Neuronal stem cell (in vitro differentiated cells): ENCODE results near the gene RIMKLB.
A peak's percentile ranks its signal among the peaks of the same experiment; 100 is the strongest.

ENCODE experiments used
- DNase-seq: peaks from one replicate; pipeline ENCODE4 v3.0.0-alpha.2; 2013; ENCODE audit warnings: low spot score
- H2AFZ ChIP-seq: one replicate; pipeline ENCODE4 v1.6.1; 2013; ENCODE audit warnings: mild to moderate bottlenecking, low read length, inconsistent platforms
- H2AK5ac ChIP-seq: 2 replicates; pipeline ENCODE4 v1.6.1; 2013; ENCODE audit warnings: low read depth, mild to moderate bottlenecking, inconsistent platforms, low read length, moderate library complexity, mixed read lengths
- H2BK120ac ChIP-seq: 2 replicates; pipeline ENCODE4 v1.6.1; 2013; ENCODE audit warnings: low read depth, mild to moderate bottlenecking, inconsistent platforms, low read length, moderate library complexity, mixed read lengths
- H2BK12ac ChIP-seq: one replicate; pipeline ENCODE4 v1.6.1; 2013; ENCODE audit warnings: low read length, inconsistent platforms
- H2BK15ac ChIP-seq: 2 replicates; pipeline ENCODE4 v1.6.1; 2013; ENCODE audit warnings: mild to moderate bottlenecking, low read length, inconsistent platforms, mixed read lengths
- H2BK5ac ChIP-seq: one replicate; pipeline ENCODE4 v1.6.1; 2013; ENCODE audit warnings: inconsistent platforms, mild to moderate bottlenecking, low read length, moderate library complexity
- H3K14ac ChIP-seq: one replicate; pipeline ENCODE4 v1.6.1; 2013; ENCODE audit warnings: low read length, inconsistent platforms
- H3K18ac ChIP-seq: 2 replicates; pipeline ENCODE4 v1.6.1; 2013; ENCODE audit warnings: low read length, inconsistent platforms
- H3K23ac ChIP-seq: 2 replicates; pipeline ENCODE4 v1.6.1; 2013; ENCODE audit warnings: low read depth, mild to moderate bottlenecking, mixed read lengths, low read length, inconsistent platforms; ENCODE audit not compliant: poor library complexity
- H3K27ac ChIP-seq: replicated peaks from 3 replicates; pipeline ENCODE4 v1.5.1; 2013; ENCODE audit warnings: low read length, inconsistent platforms
- H3K27me3 ChIP-seq, 3 experiments: 2 replicates each; pipeline ENCODE4 v1.6.1; 2013; ENCODE audit warnings: low read length in 3 of 3, mild to moderate bottlenecking in 2 of 3, inconsistent platforms in 1 of 3, low read depth in 1 of 3, mixed read lengths in 1 of 3, moderate library complexity in 1 of 3; ENCODE audit not compliant: control insufficient read depth in 3 of 3, insufficient read depth in 3 of 3
- H3K36me3 ChIP-seq, 2 donors: replicated peaks in 1 of 2; 2 replicates each; pipeline ENCODE4 v1.6.1; 2013; ENCODE audit warnings: low read length in 2 of 2; ENCODE audit not compliant: control insufficient read depth in 2 of 2, insufficient read depth in 2 of 2
- H3K4ac ChIP-seq: 2 replicates; pipeline ENCODE4 v1.6.1; 2013; ENCODE audit warnings: inconsistent platforms, mild to moderate bottlenecking, low read length, moderate library complexity
- H3K4me1 ChIP-seq, 2 donors: 1 replicate in 1 of 2; 2 replicates in 1 of 2; pipeline ENCODE4 v1.6.1; 2013; ENCODE audit warnings: low read length in 2 of 2, low read depth in 1 of 2; ENCODE audit not compliant: control insufficient read depth in 2 of 2, insufficient read depth in 1 of 2
- H3K4me2 ChIP-seq: one replicate; pipeline ENCODE4 v1.6.1; 2013; ENCODE audit warnings: mild to moderate bottlenecking, low read length, inconsistent platforms; ENCODE audit not compliant: insufficient read depth, poor library complexity, severe bottlenecking
- H3K4me3 ChIP-seq, 2 donors: 2 replicates each; pipeline ENCODE4 v1.5.1; 2013; ENCODE audit warnings: low read length in 2 of 2, mild to moderate bottlenecking in 2 of 2, inconsistent platforms in 1 of 2, moderate library complexity in 1 of 2
- H3K79me1 ChIP-seq: one replicate; pipeline ENCODE4 v1.6.1; 2013; ENCODE audit warnings: low read depth, mild to moderate bottlenecking, inconsistent platforms, low read length, moderate library complexity
- H3K9ac ChIP-seq: one replicate; pipeline ENCODE4 v1.6.1; 2013; ENCODE audit warnings: mild to moderate bottlenecking, low read depth, low read length, inconsistent platforms; ENCODE audit not compliant: poor library complexity
- H3K9me3 ChIP-seq, 2 donors: replicated peaks in 1 of 2; 2 replicates each; pipeline versions ENCODE3 to v1.6.1; 2013; ENCODE audit warnings: low read length in 2 of 2, mild to moderate bottlenecking in 2 of 2, inconsistent platforms in 1 of 2, low read depth in 1 of 2, mixed read lengths in 1 of 2, moderate library complexity in 1 of 2; ENCODE audit not compliant: control insufficient read depth in 2 of 2, insufficient read depth in 1 of 2
- H4K8ac ChIP-seq: one replicate; pipeline ENCODE4 v1.6.1; 2013; ENCODE audit warnings: low read depth, mild to moderate bottlenecking, inconsistent platforms, low read length, moderate library complexity
- H4K91ac ChIP-seq: one replicate; pipeline ENCODE4 v1.6.1; 2013; ENCODE audit warnings: low read length, low read depth, mild to moderate bottlenecking, inconsistent platforms; ENCODE audit not compliant: poor library complexity
- WGBS, 2 donors: extraction: QIAGEN DNeasy Blood & Tissue Kit; methylation state at CpG; one replicate each; pipeline ENCODE4 v1.1.7; 2013; ENCODE audit warnings: missing lambda C conversion rate in 2 of 2, mixed read lengths in 1 of 2; ENCODE audit not compliant: insufficient read length in 2 of 2, insufficient replicate concordance in 1 of 2; ENCODE audit errors: extremely low coverage in 2 of 2; 5-methylcytosine and 5-hydroxymethylcytosine counted together

RIMKLB gene

DNA sequence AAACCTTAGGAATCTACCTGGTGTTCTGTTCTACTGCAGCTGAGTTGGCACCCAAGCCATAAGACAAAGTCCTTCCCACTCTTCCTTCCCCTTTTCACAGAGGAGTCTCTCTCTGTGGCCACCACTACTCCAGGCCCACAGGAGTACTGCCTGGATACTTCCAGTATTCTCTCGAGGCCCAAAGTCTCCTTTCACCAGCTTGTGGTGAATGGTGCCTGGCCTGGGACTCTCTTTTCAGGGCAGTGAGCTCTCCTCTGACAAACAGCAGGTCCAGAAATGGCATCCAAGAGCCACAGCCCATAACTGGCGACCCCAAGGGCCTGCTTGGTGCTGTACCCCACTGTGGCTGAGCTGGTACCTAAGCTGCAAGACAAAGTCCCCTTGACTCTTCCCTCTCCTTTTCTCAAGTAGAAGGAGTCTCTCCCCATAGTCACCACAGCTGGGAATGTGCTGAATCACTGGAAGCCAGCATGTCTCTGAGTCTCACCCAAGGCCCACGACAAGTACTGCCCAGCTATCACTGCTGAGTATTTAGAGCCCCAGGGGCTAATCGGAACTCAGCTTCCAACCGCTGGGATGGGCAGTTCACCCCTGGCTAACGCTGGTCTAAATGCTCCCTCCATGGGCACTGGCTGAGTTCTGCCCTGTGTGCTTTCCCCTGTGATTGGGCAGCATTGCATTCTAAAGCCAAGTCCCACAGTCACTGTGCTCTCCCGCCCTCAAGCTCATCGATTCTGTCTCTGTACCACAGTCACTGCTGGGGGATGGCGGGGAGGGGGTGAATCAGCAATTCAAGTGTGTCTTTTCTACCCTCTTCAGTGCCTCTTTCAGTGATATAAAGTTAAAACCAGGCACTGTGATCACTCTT lies 130.7 kb downstream of the RIMKLB start:
- H3K27ac ChIP-seq: no peak overlapping the region
- H3K27me3 ChIP-seq: peaks cover 0 to 3% (median 0%) of the 10 kb centered on the region in 3 experiments
- no peak overlapping the region for H2BK5ac ChIP-seq
- H3K79me1 ChIP-seq: no peaks in the 10 kb centered on the region
- H2AFZ ChIP-seq: no peak overlapping the region
- H3K4me3 ChIP-seq: no peak overlapping the region
- H2BK15ac ChIP-seq: no peak overlapping the region
- H3K18ac ChIP-seq: no peak overlapping the region
- no CpG with 5 or more reads among the region's 9 CpGs for WGBS, 2 donors
- no peaks in the 10 kb centered on the region for H3K9me3 ChIP-seq
- no peak overlapping the region for H2AK5ac ChIP-seq
- H4K8ac ChIP-seq: no peak overlapping the region
- H3K4me2 ChIP-seq: no peak overlapping the region
- H3K9ac ChIP-seq: no peak overlapping the region
- H3K4ac ChIP-seq: no peak overlapping the region
- H3K23ac ChIP-seq: no peak overlapping the region
- no peak overlapping the region for H4K91ac ChIP-seq
- H3K4me1 ChIP-seq: peaks cover 0 to 9% of the 10 kb centered on the region in 2 donors
- no peak for DNase-seq
- H2BK12ac ChIP-seq: no peak overlapping the region
- H3K36me3 ChIP-seq: no peaks in the 10 kb centered on the region
- H3K14ac ChIP-seq: no peak overlapping the region
- no peak overlapping the region for H2BK120ac ChIP-seq

DNA sequence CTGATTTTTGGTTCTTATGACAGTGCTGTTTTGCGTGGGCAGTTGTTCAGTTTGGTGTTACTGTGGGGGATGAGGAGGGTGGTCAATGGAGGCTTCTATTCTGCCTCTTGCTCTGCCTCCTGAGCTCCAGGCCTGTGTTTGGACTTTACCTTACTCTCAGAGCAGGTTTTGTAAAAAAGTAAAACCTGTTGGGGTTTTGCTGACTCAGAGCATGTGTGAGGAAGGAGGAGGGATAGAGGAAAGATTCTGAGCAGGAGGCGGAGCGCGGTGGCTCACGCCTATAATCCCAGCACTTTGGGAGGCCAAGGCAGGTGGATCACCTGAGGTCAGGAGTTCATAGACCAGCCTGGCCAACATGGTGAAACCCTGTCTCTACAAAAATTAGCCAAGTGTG lies 131.3 kb downstream of the RIMKLB start:
- Histone ChIP-seq H2AK5ac (no peak overlapping the region), H2BK15ac (no peak overlapping the region), H2BK5ac (no peak overlapping the region), H3K4me3 (no peak overlapping the region), H3K27me3 (no peaks in the 10 kb centered on the region), H2AFZ (no peak overlapping the region), H3K9ac (no peak overlapping the region), H3K79me1 (no peaks in the 10 kb centered on the region), H3K18ac (no peak overlapping the region), H3K27ac (no peak overlapping the region), H3K9me3 (no peaks in the 10 kb centered on the region), H3K36me3 (no peaks in the 10 kb centered on the region), H4K91ac (no peak overlapping the region), H2BK12ac (no peak overlapping the region), H3K23ac (no peak overlapping the region), H3K4me1 (peaks cover 0 to 7% of the 10 kb centered on the region in 2 donors), H2BK120ac (no peak overlapping the region), H4K8ac (no peak overlapping the region), H3K4ac (no peak overlapping the region), H3K14ac (no peak overlapping the region), H3K4me2 (no peak overlapping the region)
- no CpG with 5 or more reads among the region's 5 CpGs for WGBS, 2 donors
- DNase-seq: no peak

DNA sequence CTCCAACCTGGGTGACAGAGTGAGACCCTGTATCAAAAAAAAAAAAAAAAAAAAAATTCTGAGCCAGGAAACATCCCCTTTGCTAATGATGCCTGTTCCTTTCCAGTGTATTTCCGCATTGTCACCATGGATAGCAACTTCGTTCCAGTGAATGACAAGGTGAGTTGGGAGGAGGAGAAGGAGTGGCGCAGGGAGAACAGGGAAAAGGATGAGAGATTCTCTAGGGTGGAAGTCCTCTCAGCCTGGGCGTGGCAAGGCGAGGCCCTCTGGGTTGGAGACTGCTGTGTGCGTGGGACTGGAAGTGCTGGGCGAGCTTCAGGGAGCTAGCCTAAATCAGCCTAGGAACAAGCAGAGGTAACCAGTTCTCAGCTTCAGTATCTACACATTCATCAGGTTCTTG lies 131.8 kb downstream of the RIMKLB start:
- WGBS, 2 donors: no CpG with 5 or more reads among the region's 7 CpGs
- no peak overlapping the region for H3K9ac ChIP-seq
- H3K27ac ChIP-seq: no peak overlapping the region
- no peaks in the 10 kb centered on the region for H3K9me3 ChIP-seq
- H3K4me2 ChIP-seq: no peak overlapping the region
- H4K91ac ChIP-seq: no peak overlapping the region
- no peak overlapping the region for H3K4me3 ChIP-seq
- no peak overlapping the region for H2BK15ac ChIP-seq
- H2BK12ac ChIP-seq: no peak overlapping the region
- no peak for DNase-seq
- H3K27me3 ChIP-seq: no peaks in the 10 kb centered on the region
- H2BK120ac ChIP-seq: no peak overlapping the region
- H3K36me3 ChIP-seq: no peaks in the 10 kb centered on the region
- H3K18ac ChIP-seq: peak overlapping the region; percentile 46
- no peak overlapping the region for H4K8ac ChIP-seq
- no peak overlapping the region for H2BK5ac ChIP-seq
- no peak overlapping the region for H3K4ac ChIP-seq
- no peaks in the 10 kb centered on the region for H3K79me1 ChIP-seq
- H3K4me1 ChIP-seq: peaks cover 0 to 7% of the 10 kb centered on the region in 2 donors
- H3K14ac ChIP-seq: no peak overlapping the region
- H3K23ac ChIP-seq: no peak overlapping the region
- H2AK5ac ChIP-seq: no peak overlapping the region
- no peak overlapping the region for H2AFZ ChIP-seq

DNA sequence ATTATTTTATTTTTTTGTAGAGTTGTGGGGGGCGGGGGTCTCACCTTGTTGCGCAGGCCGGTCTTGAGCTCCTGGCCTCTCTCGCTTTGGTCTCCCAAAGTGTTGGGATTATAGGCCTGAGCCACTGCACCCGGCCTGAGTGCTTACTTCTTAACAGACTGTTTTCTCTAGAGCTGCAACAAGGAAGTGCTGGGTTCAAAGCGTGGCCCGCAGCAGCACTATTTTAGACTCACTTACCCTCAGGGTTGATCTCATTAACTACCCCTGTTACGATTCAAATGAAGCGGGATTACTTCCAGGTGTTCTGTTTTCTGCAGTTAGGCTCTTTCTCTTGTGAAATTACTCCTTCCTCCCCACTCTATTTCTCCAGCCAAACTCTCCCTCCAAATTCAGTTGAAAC lies 133.3 kb downstream of the RIMKLB start:
- Histone ChIP-seq H3K27ac (no peak overlapping the region), H2BK12ac (no peak overlapping the region), H3K4me1 (peaks cover 0 to 7% of the 10 kb centered on the region in 2 donors), H3K4me3 (no peak overlapping the region), H3K4me2 (no peak overlapping the region), H2AFZ (no peak overlapping the region), H3K36me3 (no peaks in the 10 kb centered on the region), H3K9me3 (no peaks in the 10 kb centered on the region), H3K18ac (no peak overlapping the region), H2BK15ac (no peak overlapping the region), H2BK120ac (no peak overlapping the region), H2BK5ac (no peak overlapping the region), H4K91ac (no peak overlapping the region), H3K23ac (no peak overlapping the region), H2AK5ac (no peak overlapping the region), H4K8ac (no peak overlapping the region), H3K9ac (no peak overlapping the region), H3K14ac (no peak overlapping the region), H3K79me1 (no peaks in the 10 kb centered on the region), H3K4ac (no peak overlapping the region), H3K27me3 (no peaks in the 10 kb centered on the region)
- no peak for DNase-seq
- no CpG with 5 or more reads among the region's 9 CpGs for WGBS, 2 donors
